OCI-LY3 (cell line): ENCODE results near the gene C1RL.
"Not testable (repeated sequence)": the region's sequence is repeated elsewhere in the genome, so short reads cannot be mapped to it uniquely, and the experiment has no call there.

Experiments used
- EZH2phosphoT487 ChIP-seq: fragments of 200-600 bp; shearing (Covaris generic); IDR thresholded peaks from 2 replicates; pipeline ENCODE4 v1.6.1; 2018; ENCODE audit warnings: antibody characterized with exemption, mixed run types, low read depth
- TF ChIP-seq, protein P1 (sequence below): fragments of 200-600, 300-600 bp; sonication (generic); IDR thresholded peaks from 2 replicates; pipeline ENCODE4 v1.5.1; 2014; ENCODE audit warnings: antibody characterized with exemption, low read length, low read depth

DNA sequence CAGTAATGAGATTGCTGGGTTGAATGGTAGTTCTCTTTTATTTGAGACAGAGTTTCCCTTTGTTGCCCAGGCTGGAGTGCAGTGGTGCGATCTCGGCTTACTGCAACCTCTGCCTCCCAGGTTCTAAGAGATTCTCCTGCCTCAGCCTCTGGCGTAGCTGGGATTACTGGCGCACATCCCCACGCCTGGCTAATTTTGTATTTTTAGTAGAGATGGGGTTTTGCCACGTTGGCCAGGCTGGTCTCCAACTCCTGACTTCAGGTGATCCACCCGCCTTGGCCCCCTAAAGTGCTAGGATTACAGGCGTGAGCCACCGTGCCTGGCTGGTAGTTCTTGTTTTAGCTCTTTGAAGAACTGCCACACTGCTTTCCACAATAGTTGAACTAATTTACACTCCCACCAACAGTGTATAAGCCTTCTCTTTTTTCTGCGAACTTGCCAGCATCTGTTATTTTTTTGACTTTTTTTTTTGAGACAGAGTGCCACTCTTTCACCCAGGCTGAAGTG, 59.5 kb downstream of the C1RL start:
- TF ChIP-seq, protein P1, sequence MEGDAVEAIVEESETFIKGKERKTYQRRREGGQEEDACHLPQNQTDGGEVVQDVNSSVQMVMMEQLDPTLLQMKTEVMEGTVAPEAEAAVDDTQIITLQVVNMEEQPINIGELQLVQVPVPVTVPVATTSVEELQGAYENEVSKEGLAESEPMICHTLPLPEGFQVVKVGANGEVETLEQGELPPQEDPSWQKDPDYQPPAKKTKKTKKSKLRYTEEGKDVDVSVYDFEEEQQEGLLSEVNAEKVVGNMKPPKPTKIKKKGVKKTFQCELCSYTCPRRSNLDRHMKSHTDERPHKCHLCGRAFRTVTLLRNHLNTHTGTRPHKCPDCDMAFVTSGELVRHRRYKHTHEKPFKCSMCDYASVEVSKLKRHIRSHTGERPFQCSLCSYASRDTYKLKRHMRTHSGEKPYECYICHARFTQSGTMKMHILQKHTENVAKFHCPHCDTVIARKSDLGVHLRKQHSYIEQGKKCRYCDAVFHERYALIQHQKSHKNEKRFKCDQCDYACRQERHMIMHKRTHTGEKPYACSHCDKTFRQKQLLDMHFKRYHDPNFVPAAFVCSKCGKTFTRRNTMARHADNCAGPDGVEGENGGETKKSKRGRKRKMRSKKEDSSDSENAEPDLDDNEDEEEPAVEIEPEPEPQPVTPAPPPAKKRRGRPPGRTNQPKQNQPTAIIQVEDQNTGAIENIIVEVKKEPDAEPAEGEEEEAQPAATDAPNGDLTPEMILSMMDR, result not testable (repeated sequence)
- not testable (repeated sequence) for TF ChIP-seq EZH2phosphoT487
